ENCODE data around the gene APOL4. TPM values are rescaled to one million over a fixed set of nuclear protein-coding genes. Genes with fewer than 3 reads are reported as not detected.

Gene APOL4
- total RNA-seq, 4 donors from 2014 or later, result 3.3 to 7.9 (median 6.4) TPM

DNA sequence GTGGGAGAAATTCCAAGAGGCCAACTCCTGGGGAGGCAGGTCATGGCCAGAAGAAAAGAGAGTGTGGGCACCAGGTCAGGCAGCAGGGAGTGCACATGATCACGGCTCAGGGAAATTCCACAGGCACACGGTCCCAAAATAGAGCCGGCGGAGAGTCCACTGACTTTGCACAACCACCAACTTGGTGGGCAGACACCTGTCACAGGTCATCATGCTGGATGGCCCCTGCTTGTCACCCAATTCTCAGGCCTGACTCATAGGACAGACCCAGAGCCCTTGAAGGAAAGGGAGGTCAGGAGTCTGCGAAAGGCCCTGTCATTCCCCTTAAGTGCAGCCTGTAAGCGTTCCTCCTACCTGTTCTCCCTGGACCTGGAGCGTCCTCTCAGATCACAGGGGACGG is 21.9 kb upstream of the APOL4 start:
- TF ChIP-seq POLR2A (IDR thresholded peaks at IDR 0.05), result no peak
- no peak for TF ChIP-seq EP300 (IDR thresholded peaks at IDR 0.05)
- no peak for TF ChIP-seq POLR2AphosphoS5 (IDR thresholded peaks at IDR 0.05)
- no peak for TF ChIP-seq CTCF (IDR thresholded peaks at IDR 0.05)
- WGBS, result 87% methylated on average over 7 of the region's 8 CpGs
- Histone ChIP-seq H3K27ac (no peak overlapping the region), H3K4me1 (peaks cover 20% of the 10 kb centered on the region), H3K27me3 (no peaks in the 10 kb centered on the region), H3K36me3 (peaks cover 9% of the 10 kb centered on the region), H3K9me3 (no peaks in the 10 kb centered on the region), H3K4me3 (no peak overlapping the region)
- DNase-seq (ENCODE audit: low spot score in 2 of 2), result no peak

DNA sequence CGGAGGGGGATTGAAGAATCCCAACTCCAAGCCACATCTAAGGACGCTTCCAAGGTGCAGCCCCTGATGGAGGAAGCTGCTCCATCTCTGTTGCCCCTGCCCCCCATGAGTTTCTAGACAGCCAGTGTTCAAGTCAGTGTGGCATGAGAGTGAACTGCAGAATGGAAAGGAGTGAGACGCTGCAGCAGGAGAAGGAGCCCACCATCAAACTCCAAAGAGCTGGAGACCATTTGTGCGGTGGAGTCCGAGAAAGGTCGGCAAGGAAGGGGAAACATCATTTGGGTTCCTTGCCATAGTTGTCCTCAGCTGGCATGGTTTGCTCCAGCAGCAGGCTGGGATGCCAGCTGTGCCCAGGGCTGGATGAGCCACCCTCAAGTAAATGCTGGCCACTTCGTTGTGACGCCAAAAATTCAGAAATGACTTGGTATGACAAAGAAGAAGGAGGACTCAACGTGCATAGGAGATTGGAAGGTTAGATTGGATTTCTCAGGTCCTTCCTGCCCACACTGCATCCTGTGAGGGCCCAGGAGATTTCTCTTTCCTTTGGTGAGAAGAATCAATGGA is 21.4 kb upstream of the APOL4 start:
- H3K4me1 ChIP-seq, result peaks cover 20% of the 10 kb centered on the region
- no peaks in the 10 kb centered on the region for H3K27me3 ChIP-seq
- no peak for TF ChIP-seq EP300 (IDR thresholded peaks at IDR 0.05)
- no peak for TF ChIP-seq CTCF (IDR thresholded peaks at IDR 0.05)
- 88% methylated on average over 9 of the region's 9 CpGs for WGBS
- H3K9me3 ChIP-seq, result no peaks in the 10 kb centered on the region
- no peak for DNase-seq (ENCODE audit: low spot score in 2 of 2)
- peaks cover 7% of the 10 kb centered on the region for H3K36me3 ChIP-seq
- H3K4me3 ChIP-seq, result no peak overlapping the region
- no peak overlapping the region for H3K27ac ChIP-seq

DNA sequence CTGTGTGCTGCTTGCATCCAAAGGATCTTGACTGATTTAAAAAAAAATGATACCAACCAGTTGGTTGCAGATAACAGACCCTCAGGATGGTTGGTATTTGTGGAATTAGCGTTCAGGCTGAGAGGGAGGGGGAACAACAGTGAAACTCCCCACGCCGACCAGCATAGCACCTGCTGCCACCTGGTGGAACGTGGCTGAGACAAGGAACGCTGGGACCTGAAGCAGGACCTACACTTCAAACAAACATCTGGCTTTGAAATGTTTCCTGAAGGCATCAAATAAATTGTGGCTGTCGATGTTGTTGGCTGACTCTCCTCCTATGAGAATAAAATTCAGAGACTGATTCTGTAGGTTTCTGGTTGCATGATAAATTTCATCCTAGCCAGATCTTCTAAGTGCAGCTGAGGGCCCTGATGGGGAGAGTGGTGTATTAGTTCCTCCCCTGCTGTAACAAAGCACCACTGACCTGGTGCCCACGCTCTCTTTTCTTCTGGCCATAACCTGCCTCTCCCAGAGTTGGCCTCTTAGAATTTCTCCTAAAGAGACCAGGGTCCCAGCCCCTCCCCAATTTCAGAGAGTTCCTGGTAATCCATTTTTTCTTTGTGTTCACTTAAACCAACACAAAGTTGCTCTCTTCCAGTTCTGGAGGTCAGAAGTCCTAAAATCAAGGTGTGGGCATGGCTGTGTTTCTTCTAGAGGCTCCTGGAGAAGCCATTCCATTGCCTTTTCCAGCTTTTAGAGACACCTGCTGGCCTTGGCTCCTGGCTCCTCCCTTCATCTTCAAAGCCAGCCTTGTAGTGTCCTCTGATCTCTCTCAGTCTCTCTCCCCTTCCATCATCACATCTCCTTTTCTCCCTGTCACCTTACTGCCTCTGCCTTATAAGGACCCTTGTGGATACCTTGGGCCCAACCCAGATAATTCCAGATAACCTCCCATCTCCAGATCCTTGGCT is 20.5 kb upstream of the APOL4 start:
- Histone ChIP-seq H3K27me3 (no peaks in the 10 kb centered on the region), H3K27ac (no peak overlapping the region), H3K4me3 (no peak overlapping the region), H3K4me1 (peaks cover 20% of the 10 kb centered on the region), H3K9me3 (no peaks in the 10 kb centered on the region), H3K36me3 (no peaks in the 10 kb centered on the region)
- 16% methylated on average over 7 of the region's 7 CpGs for WGBS
- TF ChIP-seq EP300 (IDR thresholded peaks at IDR 0.05), result no peak
- peak; percentile 17 to 62 for TF ChIP-seq CTCF (IDR thresholded peaks at IDR 0.05)
- no peak for TF ChIP-seq POLR2AphosphoS5 (IDR thresholded peaks at IDR 0.05)
- DNase-seq (ENCODE audit: low spot score in 2 of 2), result no peak

- peak in 1 of 2 donors; percentile 62 for DNase-seq (ENCODE audit: low spot score in 2 of 2)
- H3K4me1 ChIP-seq, result peaks cover 20% of the 10 kb centered on the region
- no peaks in the 10 kb centered on the region for H3K9me3 ChIP-seq
- TF ChIP-seq POLR2A (IDR thresholded peaks at IDR 0.05) (no peak), CTCF (IDR thresholded peaks at IDR 0.05) (no peak), POLR2AphosphoS5 (IDR thresholded peaks at IDR 0.05) (no peak), EP300 (IDR thresholded peaks at IDR 0.05) (no peak)
- peak overlapping the region; percentile 8 for H3K4me3 ChIP-seq
- peak overlapping the region; percentile 55 for H3K27ac ChIP-seq
- no peaks in the 10 kb centered on the region for H3K27me3 ChIP-seq
- 48% methylated on average over 9 of the region's 9 CpGs for WGBS
- no peaks in the 10 kb centered on the region for H3K36me3 ChIP-seq
These were observed 18.9 kb upstream of the APOL4 start for GRCh38 chr22:36220451-36220921.

GRCh38 chr22:36218648-36219193 is 17.1 kb upstream of the APOL4 start:
- H3K27ac ChIP-seq, result no peak overlapping the region
- 87% methylated on average over 7 of the region's 7 CpGs for WGBS
- no peaks in the 10 kb centered on the region for H3K9me3 ChIP-seq
- H3K4me1 ChIP-seq, result peaks cover 20% of the 10 kb centered on the region
- no peak overlapping the region for H3K4me3 ChIP-seq
- DNase-seq (ENCODE audit: low spot score in 2 of 2), result no peak
- TF ChIP-seq EP300 (IDR thresholded peaks at IDR 0.05) (no peak), POLR2A (IDR thresholded peaks at IDR 0.05) (no peak), CTCF (IDR thresholded peaks at IDR 0.05) (no peak), POLR2AphosphoS5 (IDR thresholded peaks at IDR 0.05) (no peak)
- H3K27me3 ChIP-seq, result no peaks in the 10 kb centered on the region
- no peaks in the 10 kb centered on the region for H3K36me3 ChIP-seq
